ENCODE measurements around the gene JHY. TPM values are rescaled to one million over a fixed set of nuclear protein-coding genes. Genes with fewer than 3 reads are reported as not detected.
A peak's percentile ranks its signal among the peaks of the same experiment; 100 is the strongest.

The JHY gene
- total RNA-seq, 1 donor from 2014 or later = 13.3 TPM

DNA sequence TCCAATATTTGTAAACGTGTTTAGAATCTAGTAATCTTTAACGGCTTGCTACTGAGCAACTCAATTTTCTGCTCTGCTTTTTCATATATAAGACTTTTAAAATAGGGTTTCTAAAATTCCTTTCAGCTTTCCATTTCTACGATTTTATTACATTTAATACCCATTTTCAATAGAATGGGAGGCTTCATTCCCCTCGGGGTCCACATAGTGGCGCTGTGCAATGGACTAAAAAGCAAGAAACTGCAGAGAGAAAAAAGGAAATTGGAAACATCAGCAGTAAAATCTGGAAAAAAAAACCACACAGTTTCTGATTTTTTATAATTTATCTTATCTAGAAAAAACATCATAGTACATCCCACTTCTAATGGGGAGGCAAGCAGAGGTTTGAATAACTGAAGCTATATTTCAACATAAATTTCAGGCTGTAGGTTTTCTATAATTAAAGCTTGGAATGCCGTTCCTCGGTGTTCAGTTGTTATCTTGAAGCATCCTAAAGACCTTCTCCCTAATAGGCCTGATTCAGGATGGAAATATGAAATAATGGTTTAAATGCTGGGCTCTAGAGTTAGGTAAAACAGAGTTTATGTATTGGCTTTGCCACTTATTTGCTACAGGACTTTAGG is 18.7 kb upstream of the JHY start:
- DNase-seq (ENCODE audit: low spot score) (peak; percentile 69), ATAC-seq (peak; percentile 66)
- intact Hi-C loops (cut with DNase I) = loop anchor here (10.0 kb wide), 1 partner anchor 161 kb away; no protein-coding TSS in a partner anchor

DNA sequence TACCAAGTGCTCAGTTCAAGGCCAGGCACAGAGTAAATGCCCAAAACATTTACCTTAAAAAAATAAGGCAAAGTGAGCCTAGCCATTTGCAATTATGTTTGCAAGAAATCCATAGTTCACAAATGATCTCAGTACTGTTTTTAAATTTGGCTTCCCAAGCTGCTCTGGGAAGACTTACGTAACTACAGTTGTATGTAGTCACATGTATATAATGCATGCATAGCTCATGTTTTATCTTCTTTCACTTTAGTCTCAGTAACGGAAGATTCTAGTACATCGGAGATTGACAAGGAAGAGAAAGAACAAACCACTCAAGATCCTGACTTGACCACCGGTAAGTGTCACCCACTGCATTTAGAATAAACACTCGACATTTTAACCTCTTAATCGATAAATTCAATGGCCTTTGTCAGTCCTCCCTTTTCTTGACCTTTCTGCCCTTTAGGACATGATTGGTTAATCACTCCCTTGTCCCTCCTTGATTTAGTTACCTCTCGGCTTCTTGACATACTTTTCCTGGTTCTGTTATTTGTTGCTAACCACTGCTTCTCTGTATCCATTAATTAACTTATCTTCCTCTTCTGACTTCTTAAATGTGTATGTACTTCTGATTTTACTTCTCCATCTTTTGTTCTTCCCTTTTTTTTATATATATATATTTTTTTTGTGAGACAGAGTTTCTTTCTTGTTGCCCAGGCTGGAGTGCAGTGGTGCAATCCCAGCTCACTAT is 18.0 kb upstream of the JHY start:
- DNase-seq (ENCODE audit: low spot score) (no peak), ATAC-seq (peak; percentile 34)
- intact Hi-C loops (cut with DNase I) = loop anchor here (10.0 kb wide), 1 partner anchor 160 kb away; no protein-coding TSS in a partner anchor

DNA sequence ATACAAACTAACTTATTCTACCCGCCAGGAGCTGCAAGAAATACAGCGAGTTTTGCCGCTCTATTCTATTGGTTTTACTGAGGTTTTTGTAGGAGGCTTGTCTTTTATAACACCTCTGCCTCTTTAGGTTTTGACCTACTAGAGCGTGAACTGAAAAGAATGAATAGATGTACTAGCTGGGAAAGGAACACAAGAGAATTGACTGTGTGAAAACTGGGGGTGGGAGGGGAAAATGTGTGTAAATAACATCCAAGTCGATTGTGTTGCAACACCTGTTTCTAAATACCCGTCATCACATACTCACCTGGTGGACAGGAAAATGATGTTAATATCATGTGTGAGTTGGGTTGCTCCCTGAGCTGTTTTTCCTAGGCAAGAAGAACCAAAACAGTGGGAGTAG is 12.9 kb upstream of the JHY start:
- no peak for DNase-seq (ENCODE audit: low spot score)
- intact Hi-C loops (cut with DNase I) = loop anchor here (10.0 kb wide), 1 partner anchor 155 kb away; no protein-coding TSS in a partner anchor
- no peak for ATAC-seq

DNA sequence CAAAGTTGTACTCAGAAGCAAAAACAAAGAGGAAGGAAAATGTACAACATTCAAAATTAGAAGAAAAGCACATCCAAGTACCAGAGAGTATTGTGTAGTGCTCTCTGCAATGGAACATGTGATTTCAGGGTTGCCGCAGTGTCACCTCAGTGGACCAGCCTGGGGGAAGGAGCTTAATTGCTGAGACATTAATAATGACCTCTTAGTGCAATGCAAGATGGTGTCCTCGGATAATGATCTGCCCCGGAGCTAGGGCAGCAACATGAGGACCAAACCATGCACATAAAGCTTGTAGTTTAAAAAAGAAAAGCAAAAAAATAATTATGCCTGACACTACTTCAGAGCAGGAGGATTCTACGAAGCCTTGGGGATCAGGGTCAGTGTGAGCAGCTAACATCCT is 11.3 kb upstream of the JHY start:
- intact Hi-C loops (cut with DNase I) = no loop called here
- DNase-seq (ENCODE audit: low spot score) (no peak), ATAC-seq (no peak)

DNA sequence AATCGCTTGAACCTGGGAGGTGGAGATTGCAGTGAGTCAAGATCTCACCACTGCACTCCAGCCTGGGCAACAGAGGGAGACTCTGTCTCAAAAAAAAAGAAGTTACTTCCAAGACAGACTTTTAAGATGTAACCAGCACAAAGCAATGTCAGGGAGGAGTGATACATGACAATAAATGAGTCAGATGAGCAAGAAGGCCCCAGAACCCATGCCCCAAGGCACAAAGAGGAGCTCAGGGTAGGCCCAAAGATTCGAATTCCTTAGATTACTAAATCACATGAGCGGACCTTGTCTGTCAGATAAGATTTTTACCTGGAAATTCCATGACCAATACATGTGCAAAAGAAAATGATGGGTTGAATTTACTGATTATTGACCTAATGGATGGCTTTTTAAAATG is 10.5 kb upstream of the JHY start:
- DNase-seq (ENCODE audit: low spot score) = no peak
- intact Hi-C loops (cut with DNase I) = no loop called here
- ATAC-seq = no peak

DNA sequence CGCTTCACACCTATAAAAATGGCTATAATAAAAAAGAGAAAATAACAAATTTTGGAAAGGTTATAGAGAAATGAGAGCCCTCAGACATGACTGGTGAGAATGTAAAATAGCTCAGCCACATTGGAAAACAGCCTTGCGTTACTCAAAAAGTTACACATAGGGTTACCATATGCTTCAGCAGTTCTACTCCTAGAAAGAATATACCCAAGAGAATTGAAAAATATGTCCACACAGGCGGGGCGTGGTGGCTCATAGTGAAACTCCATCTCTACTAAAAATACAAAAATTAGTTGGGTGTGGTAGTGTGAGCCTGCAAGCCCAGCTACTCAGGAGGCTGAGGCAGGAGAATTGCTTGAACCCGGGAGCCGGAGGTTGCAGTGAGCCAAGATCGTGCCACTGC is 7.6 kb upstream of the JHY start:
- intact Hi-C loops (cut with DNase I) = no loop called here
- no peak for DNase-seq (ENCODE audit: low spot score)
- no peak for ATAC-seq

DNA sequence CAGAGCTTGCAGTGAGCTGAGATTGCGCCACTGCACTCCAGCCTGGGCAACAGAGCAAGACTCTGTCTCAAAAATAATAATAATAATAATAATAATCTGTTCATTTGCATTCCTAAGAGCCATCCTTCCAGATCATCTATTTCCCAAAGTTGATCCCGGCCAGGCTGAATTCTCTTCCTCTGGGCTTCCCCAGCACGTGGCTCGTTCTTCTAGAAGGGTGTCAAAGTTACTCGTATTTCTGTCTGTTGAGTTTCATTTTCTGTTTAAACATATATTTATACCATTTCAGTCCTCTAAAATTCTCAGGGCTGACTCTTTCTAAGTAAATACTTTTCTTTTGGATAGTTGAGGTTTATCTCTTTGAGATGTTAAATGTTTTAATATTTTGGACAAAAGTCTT is 4.8 kb upstream of the JHY start:
- no peak for ATAC-seq
- DNase-seq (ENCODE audit: low spot score) = no peak
- intact Hi-C loops (cut with DNase I) = no loop called here

DNA sequence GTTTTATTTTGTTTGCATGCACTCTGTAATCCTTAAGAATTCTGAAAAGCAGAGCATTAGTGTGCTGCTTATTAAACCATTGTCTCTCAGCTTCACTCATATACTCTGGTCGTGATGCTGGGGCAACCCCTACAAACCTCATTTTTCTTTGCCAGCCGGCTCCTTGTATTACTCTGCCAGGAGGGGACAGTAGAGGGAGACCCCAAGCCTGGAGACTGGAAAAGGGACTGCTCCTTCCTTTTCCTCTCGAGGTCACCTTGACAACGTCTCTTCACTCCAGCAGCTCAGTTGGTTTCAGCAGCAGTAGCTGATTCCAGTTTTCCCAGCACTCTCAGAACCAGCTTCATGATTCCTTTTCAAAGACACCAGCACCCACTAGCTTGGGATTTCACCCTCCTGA is 2.8 kb upstream of the JHY start:
- ATAC-seq (no peak), DNase-seq (ENCODE audit: low spot score) (no peak)
- intact Hi-C loops (cut with DNase I) = no loop called here

DNA sequence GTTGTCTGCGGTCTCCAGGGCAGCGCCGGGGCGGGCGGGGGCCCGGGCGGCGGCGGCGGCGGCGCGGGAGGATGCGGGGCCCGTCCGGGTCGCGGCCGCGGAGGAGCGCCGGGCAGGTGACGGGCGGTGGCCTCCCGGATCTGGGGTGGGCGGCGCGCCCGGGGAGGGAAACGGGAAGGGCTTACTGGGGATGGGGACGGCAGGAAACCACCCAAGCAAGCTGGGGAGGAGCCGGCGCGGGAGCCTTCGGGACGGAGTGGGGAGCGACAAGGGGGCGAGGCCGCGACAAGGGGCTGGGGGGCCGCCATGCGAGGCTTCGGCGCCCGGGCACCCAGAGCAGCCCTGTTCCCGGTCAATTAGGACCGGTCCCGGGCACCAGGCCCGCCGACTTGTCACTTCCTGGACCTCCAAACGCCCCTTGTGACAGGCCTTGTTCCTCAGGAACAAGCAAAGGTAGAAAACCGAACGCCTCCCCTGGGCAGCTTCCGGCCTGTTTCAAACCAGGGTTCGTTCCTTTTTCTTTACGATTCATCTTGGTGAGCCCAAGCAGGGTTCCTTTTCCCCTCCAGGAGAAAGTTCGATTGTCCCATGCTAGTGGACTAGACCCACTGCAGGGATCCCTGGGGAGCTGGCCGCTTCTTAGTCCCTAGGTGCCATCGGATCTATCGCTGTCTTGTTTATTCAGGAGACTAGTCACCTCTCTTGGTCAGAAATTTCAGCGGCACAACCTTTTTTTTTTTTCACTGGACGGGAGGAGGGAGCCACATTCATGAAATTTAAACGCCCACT is 492 bp downstream of the JHY start:
- DNase-seq (ENCODE audit: low spot score) (peak; percentile 73), ATAC-seq (peak; percentile 79)
- intact Hi-C loops (cut with DNase I) = no loop called here

DNA sequence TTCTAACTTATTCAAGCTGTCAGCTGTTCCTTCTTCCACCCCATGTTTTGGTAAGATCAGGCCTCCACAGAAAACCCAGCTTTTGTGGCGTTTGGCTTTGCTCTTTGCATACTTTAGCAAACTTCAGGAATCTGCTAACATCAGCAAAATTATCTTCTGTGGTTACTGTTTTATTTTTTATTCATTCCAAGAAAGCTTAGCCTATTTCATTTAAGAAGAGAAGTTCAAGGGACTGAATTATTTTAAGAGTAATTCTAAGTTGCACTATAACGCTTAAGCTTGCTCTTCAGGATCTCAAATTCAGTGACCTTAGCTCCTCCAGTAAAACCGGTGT is 1.1 kb downstream of the JHY start:
- DNase-seq (ENCODE audit: low spot score) (no peak), ATAC-seq (peak; percentile 79)
- intact Hi-C loops (cut with DNase I) = no loop called here

DNA sequence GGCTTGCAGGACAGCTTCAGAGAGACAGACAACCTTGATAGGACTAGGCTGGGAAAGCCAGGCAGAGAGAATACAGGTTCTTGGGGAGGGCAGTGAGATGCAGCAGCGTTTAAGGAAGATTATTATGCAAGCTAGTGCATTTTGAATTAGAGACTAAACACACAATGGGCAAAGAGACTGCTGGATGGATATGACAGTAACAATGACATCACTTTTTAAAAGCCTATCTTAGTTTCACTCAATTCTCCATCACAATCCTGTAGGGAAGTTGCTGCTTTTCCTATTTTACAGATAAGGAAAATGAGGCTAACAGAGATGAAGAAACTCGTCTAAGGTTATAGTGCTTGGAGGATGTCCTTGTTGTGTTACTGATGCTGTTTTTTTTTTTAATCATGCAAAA is 5.6 kb downstream of the JHY start:
- ATAC-seq (no peak), DNase-seq (ENCODE audit: low spot score) (no peak)
- intact Hi-C loops (cut with DNase I) = no loop called here

DNA sequence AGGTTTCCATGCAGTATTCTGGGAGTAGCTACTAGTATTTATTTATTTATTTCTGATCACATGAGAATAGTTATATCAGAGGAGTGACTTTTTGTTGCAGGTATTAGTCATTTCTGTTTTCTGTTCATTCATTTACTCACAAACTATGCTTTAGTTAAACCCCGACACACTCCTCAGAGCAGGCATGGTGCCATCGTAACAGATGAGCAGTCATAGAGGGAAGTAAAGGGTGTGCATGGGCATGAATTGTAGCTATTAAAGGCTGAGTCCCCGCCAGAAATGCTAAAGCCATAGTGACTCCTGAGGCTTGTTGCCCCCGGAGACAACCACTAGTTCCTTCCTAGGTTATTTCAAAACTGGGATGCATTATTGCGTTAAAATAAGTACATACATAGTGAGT is 10.6 kb downstream of the JHY start:
- no peak for ATAC-seq
- intact Hi-C loops (cut with DNase I) = no loop called here
- no peak for DNase-seq (ENCODE audit: low spot score)

DNA sequence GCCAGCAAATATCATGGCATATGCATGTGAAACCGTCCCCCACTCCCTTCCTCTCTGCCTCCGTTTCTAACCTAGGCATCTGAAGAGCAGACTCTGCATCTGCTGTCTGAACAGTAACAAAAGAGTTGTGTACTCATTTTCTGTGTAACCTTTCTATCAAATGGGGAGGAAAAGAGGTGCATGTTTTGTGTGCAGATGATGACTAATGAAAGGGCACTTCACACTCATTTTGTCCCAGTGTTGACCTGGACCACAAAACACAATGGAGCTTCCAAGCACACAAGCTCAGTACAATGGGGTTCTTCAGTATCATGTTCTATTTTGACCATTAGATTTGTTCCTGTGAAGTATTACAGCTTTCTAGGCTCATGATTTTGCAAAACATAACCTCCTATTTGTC is 13.0 kb downstream of the JHY start:
- ATAC-seq (peak; percentile 52), DNase-seq (ENCODE audit: low spot score) (no peak)
- intact Hi-C loops (cut with DNase I) = no loop called here

DNA sequence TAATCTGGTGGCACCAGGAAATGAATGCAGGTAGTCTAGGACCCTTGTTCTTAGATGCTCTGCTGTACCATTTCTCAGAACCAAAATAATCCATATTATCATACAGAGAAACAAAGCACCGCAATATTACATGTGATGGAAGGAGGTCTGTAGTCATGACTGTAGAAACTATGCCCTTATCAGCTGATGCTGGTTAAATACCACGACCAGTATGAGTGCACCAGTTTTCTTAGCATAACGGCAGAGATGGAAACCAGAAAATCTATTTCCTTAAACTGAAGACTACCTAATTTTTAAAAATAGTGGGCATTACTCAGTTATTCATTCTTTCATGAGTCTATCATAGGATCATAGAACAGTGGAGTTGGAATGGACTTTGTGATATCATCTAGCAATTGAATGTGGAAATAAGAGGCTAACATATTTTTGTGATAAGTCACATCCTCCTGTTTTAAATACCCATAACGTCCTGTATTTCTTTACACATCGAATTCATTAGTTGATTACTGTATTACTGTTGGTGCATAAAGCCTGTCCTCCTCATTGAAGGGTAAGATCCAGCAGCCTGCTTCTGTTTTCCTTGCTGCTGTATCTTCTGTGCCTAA is 15.1 kb downstream of the JHY start:
- DNase-seq (ENCODE audit: low spot score) (no peak), ATAC-seq (no peak)
- intact Hi-C loops (cut with DNase I) = no loop called here

DNA sequence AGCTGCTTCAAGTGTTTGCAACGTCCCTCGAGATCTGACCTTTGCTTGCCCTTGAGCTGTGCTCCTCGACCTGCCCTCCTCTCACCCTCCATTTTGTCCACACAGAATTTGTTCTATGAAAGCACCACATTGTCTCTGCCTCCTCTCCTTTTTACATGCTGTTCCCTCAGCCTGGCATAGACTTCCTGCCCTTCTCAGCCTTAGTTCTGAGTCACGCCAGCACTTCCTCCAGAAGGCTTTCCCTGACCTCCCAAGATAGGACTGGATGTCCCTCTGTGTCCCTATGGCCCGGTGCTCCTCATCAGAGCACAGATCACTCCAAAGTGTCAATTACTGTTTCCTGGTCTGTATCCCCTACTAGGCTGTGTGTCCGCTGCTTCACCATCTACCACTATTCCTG is 16.2 kb downstream of the JHY start:
- DNase-seq (ENCODE audit: low spot score) = no peak
- intact Hi-C loops (cut with DNase I) = no loop called here
- ATAC-seq = peak; percentile 80

DNA sequence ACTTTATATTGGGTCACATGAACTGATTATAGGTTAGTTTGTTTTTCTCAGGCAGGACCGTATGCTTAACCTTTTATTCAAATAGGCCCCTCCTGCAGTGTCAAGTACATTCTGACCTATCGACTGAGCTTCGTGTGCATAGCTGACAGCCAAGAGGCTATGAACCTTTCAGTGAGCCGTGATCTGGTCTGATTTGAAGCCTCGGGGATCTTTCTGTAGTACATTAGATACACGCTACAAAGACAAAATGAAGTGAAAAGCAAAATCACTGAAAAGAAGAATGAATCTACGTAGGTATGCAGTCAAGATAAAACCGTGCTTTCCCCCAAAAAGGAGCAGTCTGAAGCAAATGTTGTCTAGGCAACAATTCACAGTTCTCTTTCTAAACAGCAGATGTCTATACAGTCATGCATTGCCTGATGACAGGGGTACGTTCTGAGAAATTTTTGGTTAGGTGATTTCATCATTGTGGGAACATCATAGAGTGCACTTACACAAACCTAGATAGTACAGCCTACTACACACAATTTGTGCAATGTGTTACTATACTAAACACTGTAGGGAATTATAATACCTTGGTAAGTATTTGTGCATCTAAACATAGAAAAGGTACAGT is 18.1 kb downstream of the JHY start:
- intact Hi-C loops (cut with DNase I) = no loop called here
- ATAC-seq (no peak), DNase-seq (ENCODE audit: low spot score) (no peak)

DNA sequence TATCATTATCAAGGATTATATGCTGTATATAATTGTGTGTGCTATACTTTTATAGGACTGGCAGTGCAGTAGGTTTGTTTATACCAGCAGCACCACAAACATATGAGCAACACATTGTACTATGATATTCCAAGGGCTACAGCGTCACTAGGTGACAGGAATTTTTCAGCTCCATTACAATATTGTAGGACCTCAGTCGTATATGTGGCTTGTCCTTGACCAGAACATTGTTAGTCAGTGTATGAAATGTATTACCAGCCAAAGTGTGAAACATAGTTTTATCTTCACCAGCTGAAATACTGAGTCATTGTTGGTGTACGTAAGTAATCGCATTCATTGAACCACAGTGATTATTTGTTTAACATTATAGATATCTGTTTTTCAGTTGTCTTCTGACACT is 20.4 kb downstream of the JHY start:
- no peak for ATAC-seq
- intact Hi-C loops (cut with DNase I) = no loop called here
- no peak for DNase-seq (ENCODE audit: low spot score)

DNA sequence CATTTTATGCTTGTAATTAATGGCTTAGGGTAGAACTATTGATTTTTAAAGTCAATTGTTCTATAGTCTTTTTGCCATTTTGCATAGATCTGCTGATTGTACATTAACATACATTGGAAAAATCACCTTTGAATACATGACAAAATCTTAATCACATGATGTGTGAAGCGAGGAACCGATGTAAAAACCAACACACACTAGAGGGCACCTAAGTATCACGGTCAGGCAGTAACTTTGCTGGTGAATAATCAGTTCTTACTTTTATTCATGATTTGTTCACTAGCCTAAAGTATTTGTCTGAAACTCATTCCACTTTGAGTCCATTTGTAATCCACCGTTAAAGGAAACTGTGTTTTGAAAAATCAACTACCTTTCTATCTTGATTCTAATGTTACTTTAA is 28.2 kb downstream of the JHY start:
- DNase-seq (ENCODE audit: low spot score) (no peak), ATAC-seq (peak; percentile 51)
- intact Hi-C loops (cut with DNase I) = no loop called here

DNA sequence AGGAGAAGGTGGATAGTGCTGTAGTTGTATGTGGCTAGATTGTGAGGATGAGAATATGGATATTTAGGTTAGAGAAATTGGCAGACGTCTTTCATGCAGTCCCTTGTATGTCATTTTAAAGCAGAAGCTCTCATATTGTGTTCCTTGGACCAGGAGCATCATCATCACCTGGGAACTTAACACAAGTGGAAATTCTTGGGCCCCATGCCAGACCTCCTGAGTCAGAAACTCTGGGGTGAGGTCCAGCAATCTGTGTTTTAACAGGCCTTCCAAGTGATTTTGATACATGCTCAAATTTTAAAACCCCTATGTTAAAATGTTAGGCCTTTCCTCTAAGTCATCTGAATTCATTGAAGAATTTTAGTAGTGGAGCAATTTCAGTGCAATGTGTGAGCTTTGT is 34.8 kb downstream of the JHY start:
- intact Hi-C loops (cut with DNase I) = no loop called here
- DNase-seq (ENCODE audit: low spot score) (peak; percentile 64), ATAC-seq (no peak)
